ENCODE results near the gene ADAM12. TPM values are rescaled to one million over a fixed set of nuclear protein-coding genes. Genes with fewer than 3 reads are reported as not detected.

The ADAM12 gene
- total and polyA plus RNA-seq, 2 donors (not counting 3 experiments of a cell fraction or from before 2014, with no cell fraction given), result 0.22 to 0.33 TPM

- no peaks in the 10 kb centered on the region for H3K79me2 ChIP-seq (ENCODE audit: control insufficient read depth, insufficient read depth, low read length)
- POLR2A ChIA-PET, result no interaction called here
- H3K27me3 ChIP-seq (ENCODE audit: control insufficient read depth in 2 of 2, insufficient read depth in 2 of 2, low read length in 2 of 2), result no peaks in the 10 kb centered on the region
- H3K9ac ChIP-seq (replicated peaks; ENCODE audit: extremely low read depth, insufficient read depth, low read length), result no peak overlapping the region
- no peak overlapping the region for H3K27ac ChIP-seq (ENCODE audit: insufficient read depth, low read depth, low read length)
- TF ChIP-seq CTCF (IDR thresholded peaks at IDR 0.05; ENCODE audit: extremely low read depth in 1 of 2, insufficient read depth in 1 of 2, low read depth in 1 of 2, low read length in 2 of 2) (no peak), JUN (IDR thresholded peaks at IDR 0.05; ENCODE audit: borderline replicate concordance, insufficient read depth, insufficient read length, low read depth) (no peak), POLR2AphosphoS5 (IDR thresholded peaks at IDR 0.05; ENCODE audit: insufficient read depth, low read depth, low read length) (no peak), GATA2 (IDR thresholded peaks at IDR 0.05; ENCODE audit: insufficient read depth, insufficient read length, low read depth, low read length) (no peak), MYC (IDR thresholded peaks at IDR 0.05; ENCODE audit: low read depth, low read length) (no peak), EZH2 (IDR thresholded peaks at IDR 0.05; ENCODE audit: borderline replicate concordance, low read depth, low read length, severe bottlenecking) (no peak), POLR2A (IDR thresholded peaks at IDR 0.05; ENCODE audit: low read depth, low read length) (no peak), FOS (IDR thresholded peaks at IDR 0.05; ENCODE audit: borderline replicate concordance, insufficient read depth, low read length) (no peak)
- TF ChIP-seq, protein P1, sequence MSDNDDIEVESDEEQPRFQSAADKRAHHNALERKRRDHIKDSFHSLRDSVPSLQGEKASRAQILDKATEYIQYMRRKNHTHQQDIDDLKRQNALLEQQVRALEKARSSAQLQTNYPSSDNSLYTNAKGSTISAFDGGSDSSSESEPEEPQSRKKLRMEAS (IDR thresholded peaks at IDR 0.05; ENCODE audit: insufficient read depth, insufficient read length), result no peak
- no peak overlapping the region for H3K4me2 ChIP-seq (ENCODE audit: insufficient read depth, low read length)
- no peaks in the 10 kb centered on the region for H3K9me1 ChIP-seq (replicated peaks; ENCODE audit: control insufficient read depth, extremely low read depth, insufficient read depth, low read length)
- dilution Hi-C loops (cut with MboI; ENCODE audit: extremely low pct_ligation_motif_present, low sequenced_read_pairs) (no loop called here), intact Hi-C loops (cut with micrococcal nuclease) (no loop called here)
- no peaks in the 10 kb centered on the region for H4K20me1 ChIP-seq (replicated peaks; ENCODE audit: control insufficient read depth, extremely low read depth, insufficient read depth, low read length)
- H3K36me3 ChIP-seq (ENCODE audit: control insufficient read depth in 2 of 2, extremely low read depth in 1 of 2, insufficient read depth in 2 of 2, low read length in 2 of 2), result no peaks in the 10 kb centered on the region
- no peaks in the 10 kb centered on the region for H3K4me1 ChIP-seq (ENCODE audit: control insufficient read depth, extremely low read depth, insufficient read depth, low read length)
- BruUV-seq (replicated peaks), result no TSS peak
- no peak for FAIRE-seq
- H3K9me3 ChIP-seq (replicated peaks; ENCODE audit: control insufficient read depth, insufficient read depth, low read length), result no peaks in the 10 kb centered on the region
- H2AFZ ChIP-seq (ENCODE audit: low read depth, low read length), result no peak overlapping the region
- DNase-seq (ENCODE audit: low read depth, low spot score), result no peak
- CTCF ChIA-PET, result no interaction called here
- H3K4me3 ChIP-seq (replicated peaks in 1 of 3; ENCODE audit: insufficient read depth in 1 of 3, low read depth in 1 of 3, low read length in 3 of 3), result no peak overlapping the region
Measured at GRCh38 chr10:126117196-126117595, 271.1 kb downstream of the ADAM12 start.
